GM19351 (cell line): Measurements from ENCODE around the gene NUBP1.

Experiments
- ATAC-seq: cut with Tn5 transposase; IDR thresholded peaks from one replicate; pipeline ENCODE4 v1.9.1; 2021; ENCODE audit warnings: mild to moderate bottlenecking, moderate library complexity; ENCODE audit not compliant: unreplicated experiment

The NUBP1 gene

GRCh38 chr16:10799736-10800135, 56.1 kb downstream of the NUBP1 start:
- no peak for ATAC-seq

GRCh38 chr16:10805334-10805733, 61.7 kb downstream of the NUBP1 start:
- ATAC-seq = no peak

GRCh38 chr16:10806698-10807097, 63.1 kb downstream of the NUBP1 start:
- ATAC-seq = no peak

GRCh38 chr16:10808218-10808617, 64.6 kb downstream of the NUBP1 start:
- no peak for ATAC-seq

GRCh38 chr16:10808850-10809249, 65.2 kb downstream of the NUBP1 start:
- no peak for ATAC-seq

- ATAC-seq = no peak
Observed at GRCh38 chr16:10809706-10810105, 66.1 kb downstream of the NUBP1 start.

- peak; percentile 81 for ATAC-seq
Observed at GRCh38 chr16:10812312-10813098, 68.9 kb downstream of the NUBP1 start.

GRCh38 chr16:10813099-10813455, 69.4 kb downstream of the NUBP1 start:
- peak; percentile 32 for ATAC-seq

- ATAC-seq = no peak
Observed at GRCh38 chr16:10817514-10817913, 73.9 kb downstream of the NUBP1 start.

- ATAC-seq = no peak
Observed at GRCh38 chr16:10817963-10818941, 74.6 kb downstream of the NUBP1 start, which contains the start of gene TVP23A. TSS of gene TVP23A (minus strand) at chr16:10818794. CDS start at chr16:10818493, 301 bp downstream.
